GM12878 (cell line): Measurements from ENCODE around the gene ZNF771. TPM values are rescaled to one million over a fixed set of nuclear protein-coding genes. Genes with fewer than 3 reads are reported as not detected.

ENCODE experiments used
- BHLHE40 ChIP-seq, 2 experiments: fragments of 450-650 bp in 1 of 2; IDR thresholded peaks; 2 replicates each; pipeline ENCODE4 v1.6.1; 2011 to 2017; ENCODE audit warnings: low read depth in 2 of 2, borderline replicate concordance in 1 of 2, improper control_type of control experiment in 1 of 2, low read length in 1 of 2, mild to moderate bottlenecking in 1 of 2
- CBFB ChIP-seq: IDR thresholded peaks from 2 replicates; pipeline ENCODE4 v1.6.1; 2016; ENCODE audit warnings: antibody characterized with exemption, low read depth
- CTCF ChIP-seq, 3 experiments: IDR thresholded peaks in 2 of 3; conservative IDR thresholded peaks in 1 of 3; 2 replicates each; pipeline ENCODE4 v1.5.1; 2011; ENCODE audit warnings: low read depth in 3 of 3, low read length in 3 of 3, mild to moderate bottlenecking in 3 of 3, control low read depth in 2 of 3, moderate library complexity in 2 of 3, inconsistent platforms in 1 of 3, mixed read lengths in 1 of 3; ENCODE audit not compliant: control insufficient read depth in 2 of 3, insufficient read depth in 1 of 3; ENCODE audit errors: extremely low read depth in 1 of 3
- DPF2 ChIP-seq: fragments of 450-650 bp; IDR thresholded peaks from 2 replicates; pipeline ENCODE4 v1.6.1; 2017; ENCODE audit warnings: mild to moderate bottlenecking
- IKZF1 ChIP-seq: fragments of 450-650 bp; conservative IDR thresholded peaks from 2 replicates; pipeline ENCODE4 v1.6.1; 2017; ENCODE audit warnings: antibody characterized with exemption, mild to moderate bottlenecking
- JUNB ChIP-seq: IDR thresholded peaks from 2 replicates; pipeline ENCODE4 v1.6.1; 2016; ENCODE audit warnings: antibody characterized with exemption, mild to moderate bottlenecking
- LARP7 ChIP-seq: fragments of 450-650 bp; IDR thresholded peaks from 2 replicates; pipeline ENCODE4 v1.6.1; 2017; ENCODE audit warnings: mild to moderate bottlenecking
- MAX ChIP-seq: IDR thresholded peaks from 2 replicates; pipeline ENCODE4 v1.6.1; 2012; ENCODE audit warnings: low read depth, low read length, improper control_type of control experiment
- MEF2A ChIP-seq: IDR thresholded peaks from 2 replicates; pipeline ENCODE4 v1.6.1; 2011; ENCODE audit warnings: low read depth, mild to moderate bottlenecking, low read length, moderate library complexity; ENCODE audit not compliant: insufficient read depth
- MEF2B ChIP-seq: fragments of 450-650 bp; IDR thresholded peaks from 2 replicates; pipeline ENCODE4 v1.6.1; 2018; ENCODE audit warnings: mild to moderate bottlenecking, moderate library complexity; ENCODE audit not compliant: partially characterized antibody, poor library complexity, severe bottlenecking
- MXI1 ChIP-seq: fragments of 150-350 bp; IDR thresholded peaks from 2 replicates; pipeline ENCODE4 v1.6.1; 2011; ENCODE audit warnings: low read depth, mild to moderate bottlenecking, inconsistent platforms, low read length, improper control_type of control experiment
- POLR2A ChIP-seq: IDR thresholded peaks from 2 replicates; pipeline ENCODE4 v1.6.1; 2011; ENCODE audit warnings: low read depth, mild to moderate bottlenecking, low read length
- RB1 ChIP-seq: fragments of 450-650 bp; formaldehyde crosslinking; IDR thresholded peaks from 2 replicates; pipeline ENCODE4 v1.6.1; 2017; ENCODE audit warnings: mild to moderate bottlenecking, borderline replicate concordance
- RELB ChIP-seq: fragments of 450-650 bp; IDR thresholded peaks from 2 replicates; pipeline ENCODE4 v1.6.1; 2017; ENCODE audit warnings: low read depth, mild to moderate bottlenecking, moderate library complexity
- SIN3A ChIP-seq: IDR thresholded peaks from 2 replicates; pipeline ENCODE4 v1.6.1; 2012; ENCODE audit warnings: low read depth, low read length, improper control_type of control experiment
- SMAD5 ChIP-seq: IDR thresholded peaks from 2 replicates; pipeline ENCODE4 v1.6.1; 2016; ENCODE audit warnings: antibody characterized with exemption, low read depth
- YY1 ChIP-seq: IDR thresholded peaks from 2 replicates; pipeline ENCODE4 v1.6.1; 2011; ENCODE audit warnings: low read depth, mild to moderate bottlenecking, low read length
- ZNF207 ChIP-seq: fragments of 450-650 bp; IDR thresholded peaks from 2 replicates; pipeline ENCODE4 v1.6.1; 2014; ENCODE audit warnings: antibody characterized with exemption, mild to moderate bottlenecking, borderline replicate concordance
- ZNF217 ChIP-seq: fragments of 450-650 bp; IDR thresholded peaks from 2 replicates; pipeline ENCODE4 v1.6.1; 2017; ENCODE audit warnings: antibody characterized with exemption, mild to moderate bottlenecking
- ZNF274 ChIP-seq: IDR thresholded peaks from one replicate; pipeline ENCODE4 v1.8.0; 2011; ENCODE audit not compliant: insufficient read length, insufficient read depth
- ZZZ3 ChIP-seq: IDR thresholded peaks from 2 replicates; pipeline ENCODE4 v1.6.1; 2011; ENCODE audit warnings: low read depth; ENCODE audit not compliant: control insufficient read depth, insufficient read length
- polyA plus RNA-seq, 11 experiments: library from polyadenylated mRNA; depleted of rRNA in 4 of 11; unstranded in 6 of 11; stranded (reverse) in 5 of 11; fragments of >200 nt; fragmentation: Nextera tagmentation in 4 of 11; fragmentation: Illumina TruSeq in 1 of 11; extraction: Ambion mirVana in 4 of 11; extraction: Trizol in 1 of 11; gene quantifications; 1 replicate in 1 of 11; 2 replicates in 10 of 11; pipeline versions ENCODE4 v1.2.1 to v1.2.3, GENCODE V29; 2011 to 2016; ENCODE audit warnings: inconsistent platforms in 2 of 11, missing spikeins in 2 of 11, low read depth in 1 of 11
- total RNA-seq, 4 experiments: library from RNA; depleted of rRNA in 3 of 4; stranded (reverse); fragments of >200 nt in 3 of 4; fragmentation: Illumina TruSeq in 1 of 4; extraction: Trizol in 1 of 4; gene quantifications; 2 replicates each; pipeline versions ENCODE4 v1.2.1 to v1.2.3, GENCODE V29; 2013 to 2021

ZNF771 gene
- total and polyA plus RNA-seq, 10 of the 15 experiments (the other 5 are each of a cell fraction or from before 2014, with no cell fraction given), result 0.98 to 7.6 (median 3.7) TPM

- TF ChIP-seq MEF2B (peak; percentile 34), YY1 (peak; percentile 57), LARP7 (peak; percentile 56; the same call in 1 of the 2 replicates), SIN3A (0 out of 2 replicates have a peak, but pooled peaks have one; percentile 32), BHLHE40 (IDR thresholded peaks at IDR 0.05; ENCODE audit: borderline replicate concordance in 1 of 2, low read depth in 2 of 2, low read length in 1 of 2) (peak; percentile 50 to 89; a peak in 3 of 4 replicates), JUNB (no peak), RB1 (0 out of 2 replicates have a peak, but pooled peaks have one; percentile 38), RELB (0 out of 2 replicates have a peak, but pooled peaks have one; percentile 25), POLR2A (peak; percentile 82), ZNF217 (no peak), ZNF274 (no peak), MXI1 (peak; percentile 70; the same call in 1 of the 2 replicates), IKZF1 (peak; percentile 75), MAX (peak; percentile 74; the same call in 1 of the 2 replicates), CBFB (0 out of 2 replicates have a peak, but pooled peaks have one; percentile 22), DPF2 (peak; percentile 60), CTCF (IDR thresholded peaks at IDR 0.05 in 2 of 3, conservative IDR thresholded peaks at IDR 0.05 in 1 of 3; ENCODE audit: control insufficient read depth in 2 of 3, extremely low read depth in 1 of 3, insufficient read depth in 1 of 3, low read depth in 3 of 3, low read length in 3 of 3) (peak in 1 of 3 experiments; percentile 21; a peak in 1 of 6 replicates), MEF2A (no peak), ZZZ3 (no peak), ZNF207 (no peak), SMAD5 (peak; percentile 54; the same call in 1 of the 2 replicates)
- TF ChIP-seq, all 136 proteins: peak for 34
Observed at GRCh38 chr16:30407102-30407803, at the start of gene ZNF771 (continued).
